ENCODE data around the gene PTAR1. TPM values are rescaled to one million over a fixed set of nuclear protein-coding genes. Genes with fewer than 3 reads are reported as not detected.

The PTAR1 gene
- total RNA-seq, 2 donors from 2014 or later: 70.9 to 75.0 TPM

- no peak for DNase-seq
- Mint-ChIP-seq H3K36me3 (ENCODE audit: insufficient read depth in 2 of 2) (peaks cover 0 to 2% of the 10 kb centered on the region in 2 donors), H3K27me3 (ENCODE audit: low read depth) (peaks cover 11% of the 10 kb centered on the region), H3K27ac (no peak overlapping the region), H3K9me3 (no peaks in the 10 kb centered on the region), H3K4me1 (ENCODE audit: low read depth) (peaks cover 7% of the 10 kb centered on the region), H3K4me3 (no peak overlapping the region)
- ATAC-seq (replicated peaks in 1 of 2): no peak
Observed at GRCh38 chr9:69678843-69679538, 80.8 kb downstream of the PTAR1 start.

- Mint-ChIP-seq H3K4me3 (no peak overlapping the region), H3K4me1 (ENCODE audit: low read depth) (peaks cover 7% of the 10 kb centered on the region), H3K9me3 (no peaks in the 10 kb centered on the region), H3K27ac (no peak overlapping the region), H3K36me3 (ENCODE audit: insufficient read depth in 2 of 2) (peaks cover 0 to 2% of the 10 kb centered on the region in 2 donors), H3K27me3 (ENCODE audit: low read depth) (peaks cover 7% of the 10 kb centered on the region)
- no peak for DNase-seq
- no peak for ATAC-seq (replicated peaks in 1 of 2)
Observed at GRCh38 chr9:69677931-69678330, 81.9 kb downstream of the PTAR1 start.

- Mint-ChIP-seq H3K27me3 (ENCODE audit: low read depth) (peaks cover 20% of the 10 kb centered on the region), H3K27ac (no peak overlapping the region), H3K4me1 (ENCODE audit: low read depth) (peaks cover 7% of the 10 kb centered on the region), H3K9me3 (no peaks in the 10 kb centered on the region), H3K36me3 (ENCODE audit: insufficient read depth in 2 of 2) (no peaks in the 10 kb centered on the region), H3K4me3 (no peak overlapping the region)
- no peak for ATAC-seq (replicated peaks in 1 of 2)
- no peak for DNase-seq
Observed at GRCh38 chr9:69675563-69675962, 84.2 kb downstream of the PTAR1 start.

GRCh38 chr9:69674716-69675438 lies 84.9 kb downstream of the PTAR1 start:
- ATAC-seq (replicated peaks in 1 of 2): no peak

GRCh38 chr9:69674112-69674685 lies 85.6 kb downstream of the PTAR1 start:
- ATAC-seq (replicated peaks in 1 of 2) (no peak), DNase-seq (no peak)
- Mint-ChIP-seq H3K9me3 (no peaks in the 10 kb centered on the region), H3K27me3 (ENCODE audit: low read depth) (peaks cover 26% of the 10 kb centered on the region), H3K36me3 (ENCODE audit: insufficient read depth in 2 of 2) (no peaks in the 10 kb centered on the region), H3K4me1 (ENCODE audit: low read depth) (peaks cover 7% of the 10 kb centered on the region), H3K4me3 (no peak overlapping the region), H3K27ac (no peak overlapping the region)

More at GRCh38 chr9:69674716-69675438, 84.9 kb downstream of the PTAR1 start:
- Mint-ChIP-seq H3K36me3 (ENCODE audit: insufficient read depth in 2 of 2) (no peaks in the 10 kb centered on the region), H3K4me3 (no peak overlapping the region), H3K4me1 (ENCODE audit: low read depth) (peaks cover 7% of the 10 kb centered on the region), H3K27ac (no peak overlapping the region), H3K27me3 (ENCODE audit: low read depth) (peaks cover 26% of the 10 kb centered on the region), H3K9me3 (no peaks in the 10 kb centered on the region)
- no peak for DNase-seq

- peak overlapping the region; percentile 87 to 88 for H3K4me3 Mint-ChIP-seq
- DNase-seq: no peak
- peaks cover 7% of the 10 kb centered on the region for H3K4me1 Mint-ChIP-seq (ENCODE audit: low read depth)
- peaks cover 26% of the 10 kb centered on the region for H3K27me3 Mint-ChIP-seq (ENCODE audit: low read depth)
- no peak for ATAC-seq (replicated peaks in 1 of 2)
- no peaks in the 10 kb centered on the region for H3K36me3 Mint-ChIP-seq (ENCODE audit: insufficient read depth in 2 of 2)
- no peaks in the 10 kb centered on the region for H3K9me3 Mint-ChIP-seq
- no peak overlapping the region for H3K27ac Mint-ChIP-seq
Observed at GRCh38 chr9:69673311-69673640, 86.5 kb downstream of the PTAR1 start.

GRCh38 chr9:69672596-69673310 lies 87.1 kb downstream of the PTAR1 start:
- Mint-ChIP-seq H3K9me3 (no peaks in the 10 kb centered on the region), H3K27me3 (ENCODE audit: low read depth) (peaks cover 26% of the 10 kb centered on the region), H3K4me1 (ENCODE audit: low read depth) (peaks cover 7% of the 10 kb centered on the region), H3K27ac (no peak overlapping the region), H3K4me3 (peak overlapping the region; percentile 87 to 88), H3K36me3 (ENCODE audit: insufficient read depth in 2 of 2) (no peaks in the 10 kb centered on the region)
- DNase-seq (peak; percentile 80 to 84), ATAC-seq (replicated peaks in 1 of 2) (peak; percentile 92 to 93)

GRCh38 chr9:69671879-69672595 lies 87.8 kb downstream of the PTAR1 start, which contains the start of gene APBA1:
APBA1 (minus strand) TSS chr9:69672371.
- Mint-ChIP-seq H3K27me3 (ENCODE audit: low read depth) (peaks cover 26% of the 10 kb centered on the region), H3K27ac (no peak within 1 kb of the TSS), H3K36me3 (ENCODE audit: insufficient read depth in 2 of 2) (no peaks in the 10 kb centered on the region), H3K4me1 (ENCODE audit: low read depth) (peaks cover 7% of the 10 kb centered on the region), H3K4me3 (peak within 1 kb of the TSS; percentile 87 to 88), H3K9me3 (no peaks in the 10 kb centered on the region)
- ATAC-seq (replicated peaks in 1 of 2) (peak; percentile 60 to 67), DNase-seq (peak; percentile 45 to 56)

- DNase-seq (no peak), ATAC-seq (replicated peaks in 1 of 2) (no peak)
- Mint-ChIP-seq H3K4me3 (peak overlapping the region; percentile 52 to 77), H3K4me1 (ENCODE audit: low read depth) (peaks cover 7% of the 10 kb centered on the region), H3K36me3 (ENCODE audit: insufficient read depth in 2 of 2) (no peaks in the 10 kb centered on the region), H3K27me3 (ENCODE audit: low read depth) (peaks cover 26% of the 10 kb centered on the region), H3K9me3 (no peaks in the 10 kb centered on the region), H3K27ac (no peak overlapping the region)
Observed at GRCh38 chr9:69671311-69671878, 88.4 kb downstream of the PTAR1 start.

- no peaks in the 10 kb centered on the region for H3K4me1 Mint-ChIP-seq (ENCODE audit: low read depth)
- no peaks in the 10 kb centered on the region for H3K36me3 Mint-ChIP-seq (ENCODE audit: insufficient read depth in 2 of 2)
- DNase-seq (no peak), ATAC-seq (replicated peaks in 1 of 2) (no peak)
- no peak overlapping the region for H3K4me3 Mint-ChIP-seq
- H3K27ac Mint-ChIP-seq: no peak overlapping the region
- peaks cover 28% of the 10 kb centered on the region for H3K27me3 Mint-ChIP-seq (ENCODE audit: low read depth)
- no peaks in the 10 kb centered on the region for H3K9me3 Mint-ChIP-seq
Observed at GRCh38 chr9:69667306-69667705, 92.5 kb downstream of the PTAR1 start.

GRCh38 chr9:69660304-69660703 lies 99.5 kb downstream of the PTAR1 start:
- peaks cover 33% of the 10 kb centered on the region for H3K27me3 Mint-ChIP-seq (ENCODE audit: low read depth)

More at GRCh38 chr9:69660304-69660703, 99.5 kb downstream of the PTAR1 start:
- no peak for DNase-seq
- no peaks in the 10 kb centered on the region for H3K9me3 Mint-ChIP-seq
- H3K36me3 Mint-ChIP-seq (ENCODE audit: insufficient read depth in 2 of 2): no peaks in the 10 kb centered on the region
- H3K27ac Mint-ChIP-seq: no peak overlapping the region
- H3K4me3 Mint-ChIP-seq: no peak overlapping the region
- H3K4me1 Mint-ChIP-seq (ENCODE audit: low read depth): no peaks in the 10 kb centered on the region
- no peak for ATAC-seq (replicated peaks in 1 of 2)
